ENCODE measurements around the gene ISG20.

Gene ISG20

DNA sequence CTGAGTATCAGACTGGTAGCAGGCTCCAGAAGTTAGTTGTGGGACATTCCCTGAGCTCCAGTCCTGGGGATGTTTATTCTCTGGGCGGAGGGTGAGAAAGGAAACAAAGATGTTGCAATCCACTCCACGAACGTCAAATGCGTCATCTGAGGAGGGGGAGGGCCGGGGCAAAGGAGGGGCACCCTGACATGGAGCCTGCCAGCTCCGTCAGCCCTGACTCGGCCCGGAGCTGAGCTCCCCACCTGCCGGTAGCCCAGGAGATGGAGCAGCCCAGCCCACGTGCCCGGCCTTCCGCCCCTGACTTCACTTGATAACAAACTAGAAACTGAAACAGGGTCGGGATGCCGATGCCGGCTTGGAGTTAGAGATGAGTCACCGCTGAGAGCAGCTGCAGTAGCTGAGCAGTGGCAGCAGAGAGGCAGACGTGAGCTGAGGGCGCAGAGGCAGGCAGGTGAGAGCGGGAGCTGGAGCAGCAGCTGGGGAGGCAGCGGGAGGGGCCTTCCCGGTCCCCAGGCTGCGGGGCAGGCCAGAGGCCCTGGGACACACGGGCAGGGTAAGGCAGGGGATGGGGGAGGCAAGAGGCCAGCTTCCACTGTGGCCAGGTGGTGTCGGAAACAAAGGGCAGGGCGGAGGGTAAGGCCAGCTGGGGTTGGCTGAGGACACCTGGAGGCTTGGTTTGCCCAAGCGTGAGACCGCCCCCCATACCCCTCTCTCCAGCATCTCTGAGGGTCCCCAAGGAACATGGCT is at the start of gene ISG20:
ISG20 (plus strand) TSS at position 391 of the 747 bp plus-strand sequence; CDS start at position 742, 351 bp downstream.
- ATAC-seq (peak; percentile 89), DNase-seq (peak; percentile 93)

DNA sequence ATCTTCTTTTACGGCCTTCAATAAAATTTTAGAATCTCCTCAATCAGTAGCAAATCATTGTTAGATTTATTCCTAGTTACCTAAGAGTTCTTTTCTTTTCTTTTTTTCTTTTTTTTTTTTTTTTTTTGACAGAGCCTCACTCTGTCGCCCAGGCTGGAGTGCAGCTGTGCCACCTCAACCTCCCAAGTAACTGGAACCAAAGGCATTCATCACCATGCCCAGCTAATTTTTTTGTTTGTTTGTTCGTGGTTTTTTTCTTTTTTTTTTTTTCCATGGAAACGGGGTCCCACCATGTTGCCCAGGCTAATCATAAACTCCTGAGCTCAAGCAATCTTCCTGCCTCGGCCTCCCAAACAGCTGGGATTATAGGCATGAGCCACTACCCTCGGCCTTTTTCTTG is 48.1 kb upstream of the ISG20 start:
- DNase-seq (no peak), ATAC-seq (no peak)

DNA sequence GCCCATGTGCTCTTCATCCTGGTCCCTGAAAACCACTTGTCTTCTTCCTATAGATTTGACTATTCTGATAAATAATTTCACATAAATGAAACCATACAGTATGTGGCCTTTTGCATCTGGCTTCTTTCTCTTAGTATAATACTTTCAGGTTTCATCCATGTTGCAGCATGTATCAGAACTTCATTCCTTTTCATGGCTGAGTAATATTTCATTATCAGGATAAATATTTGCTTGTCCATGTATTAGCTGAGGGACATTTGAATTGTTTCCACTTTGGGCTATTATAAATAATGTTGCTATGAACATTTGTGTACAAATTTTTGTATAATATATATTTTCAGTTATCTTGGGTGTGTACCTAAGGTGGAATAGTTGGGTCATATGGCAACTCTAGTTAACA is 47.4 kb upstream of the ISG20 start:
- ATAC-seq (no peak), DNase-seq (no peak)

DNA sequence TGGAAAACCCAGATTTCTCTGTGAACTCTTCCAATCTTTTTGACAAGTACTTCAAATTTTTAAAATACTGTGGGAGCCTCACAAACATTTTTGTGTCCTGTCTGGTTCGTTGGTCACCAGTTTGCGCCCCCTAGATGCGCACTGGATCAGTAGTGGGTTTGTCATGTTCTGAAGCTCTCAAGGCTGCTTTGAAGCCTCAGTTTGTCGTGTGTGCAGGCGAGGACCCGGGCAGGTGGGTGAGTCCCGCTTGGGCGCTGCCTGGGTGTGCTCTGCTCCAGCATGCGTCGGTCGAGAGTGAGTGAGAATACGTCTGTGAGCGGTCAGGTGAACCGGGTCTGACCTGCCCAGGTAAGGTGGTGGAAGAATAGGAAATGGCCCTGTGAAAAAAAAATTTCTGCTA is 34.9 kb upstream of the ISG20 start:
- no peak for DNase-seq
- no peak for ATAC-seq

DNA sequence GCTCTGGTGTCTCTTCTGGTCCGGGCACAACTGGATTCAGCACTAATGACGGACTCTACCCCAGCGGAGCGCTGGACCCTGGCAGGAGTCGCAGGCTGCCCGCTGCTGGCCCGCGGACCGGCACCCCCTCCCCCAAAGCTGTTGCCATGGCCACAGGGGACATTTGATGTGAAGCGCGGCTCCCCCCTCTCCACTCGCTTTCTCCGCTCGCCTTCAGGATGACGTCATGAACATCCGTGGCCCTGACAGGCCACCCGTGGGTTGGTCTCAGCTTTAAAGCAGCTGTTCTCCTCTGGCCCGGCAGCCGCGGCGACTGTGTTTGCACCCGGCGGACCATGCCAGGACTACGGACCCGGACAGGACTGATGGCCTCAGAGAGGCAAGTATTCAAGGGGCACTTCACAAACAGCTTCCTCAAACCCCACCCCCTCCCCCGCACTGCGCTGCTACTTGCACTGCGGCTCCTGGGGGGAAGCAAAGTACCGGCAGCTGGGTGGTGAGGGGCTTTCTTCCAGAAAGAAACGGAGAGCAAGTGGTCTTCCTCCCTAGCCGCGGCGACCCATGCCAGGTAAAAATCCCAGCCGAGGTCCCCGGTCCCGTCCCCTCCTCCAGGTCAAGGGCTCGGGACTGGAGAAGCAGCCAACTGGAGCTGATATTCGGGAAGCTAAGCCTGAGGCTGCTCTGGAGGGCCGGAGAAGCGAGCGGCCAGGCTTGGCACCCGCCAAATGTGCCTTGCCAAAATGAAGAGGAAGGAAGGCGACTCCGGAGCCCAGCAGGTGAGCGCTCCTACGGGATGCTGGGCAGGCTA is 34.2 kb upstream of the ISG20 start:
- DNase-seq (no peak), ATAC-seq (no peak)

DNA sequence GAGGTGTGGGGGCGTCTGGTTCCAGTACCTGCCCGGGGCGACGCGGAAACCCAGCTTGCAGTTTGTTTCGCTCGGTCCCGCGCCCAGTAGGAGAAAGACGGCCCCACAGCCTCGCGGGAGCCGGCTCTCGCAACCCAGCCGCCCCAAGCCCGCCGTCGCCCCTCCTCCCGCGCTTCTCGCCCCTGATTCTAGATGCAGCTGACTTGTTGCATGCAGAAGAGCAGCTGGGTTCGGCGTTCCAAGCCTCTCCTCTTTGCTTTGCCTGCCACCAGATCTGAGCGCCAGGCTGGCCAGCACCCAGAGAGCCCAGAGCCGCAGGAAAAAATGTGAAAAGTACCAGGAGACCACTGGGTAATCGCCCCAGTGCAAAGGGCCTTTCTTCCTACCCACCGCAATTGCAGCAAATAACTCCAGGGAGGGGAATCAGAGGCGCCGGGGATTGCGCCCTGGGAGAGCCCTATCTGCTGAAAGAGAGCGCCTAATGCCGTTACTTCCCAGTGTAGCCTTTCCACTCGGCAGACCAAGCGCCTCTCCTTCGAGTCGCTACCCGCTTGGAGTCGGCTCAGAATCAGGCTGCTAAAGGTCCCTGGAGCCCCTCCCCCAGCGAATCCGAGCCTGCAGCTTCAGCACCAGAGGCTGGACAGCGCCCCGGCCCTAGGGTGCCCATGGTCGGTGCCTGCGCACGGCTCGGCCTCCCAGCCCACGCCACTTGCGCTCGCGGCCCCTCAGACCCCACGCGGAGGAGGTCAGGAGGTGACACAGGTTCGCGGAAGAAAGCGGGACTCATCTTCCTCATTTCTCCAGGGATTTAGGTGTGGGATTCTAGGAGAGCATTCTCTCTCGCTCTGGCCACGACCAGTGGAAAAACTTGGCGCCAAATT is 33.4 kb upstream of the ISG20 start:
- ATAC-seq (peak; percentile 59), DNase-seq (peak; percentile 65)

DNA sequence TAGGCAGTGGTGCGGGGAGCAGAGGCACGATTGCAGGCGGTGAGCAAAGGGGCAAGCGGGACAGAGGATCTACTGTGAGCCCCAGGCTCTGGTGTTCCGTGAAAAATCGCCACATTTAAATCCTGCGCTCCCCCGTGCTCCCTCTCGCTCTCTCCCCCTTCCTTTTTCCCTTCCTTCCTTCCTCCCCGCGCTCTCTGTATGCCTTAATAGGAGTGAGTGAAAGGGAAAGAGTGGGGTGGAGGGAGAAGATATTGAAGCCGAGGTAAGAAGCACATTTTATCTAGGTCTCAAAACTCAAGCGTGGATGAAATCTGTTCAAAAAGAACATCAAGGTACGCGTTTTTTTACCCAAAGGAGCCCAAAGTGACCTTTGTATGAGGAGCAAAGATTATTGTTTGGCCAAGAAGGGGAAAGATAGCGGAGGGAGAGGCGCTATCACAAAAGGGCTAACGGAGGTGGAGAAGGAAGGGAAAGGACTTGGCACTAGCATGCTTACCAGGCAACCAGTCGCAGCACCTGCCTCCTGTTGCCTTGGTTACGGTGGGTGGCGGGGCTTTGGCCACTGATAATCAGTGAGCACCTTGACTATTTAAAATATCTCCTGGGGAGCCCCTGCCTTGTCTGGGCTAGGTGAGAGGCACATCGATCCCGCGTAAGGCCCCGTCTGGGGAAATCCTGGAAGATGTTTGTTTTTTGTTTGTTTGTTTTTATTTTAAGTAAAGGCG is 32.6 kb upstream of the ISG20 start:
- ATAC-seq (no peak), DNase-seq (no peak)

DNA sequence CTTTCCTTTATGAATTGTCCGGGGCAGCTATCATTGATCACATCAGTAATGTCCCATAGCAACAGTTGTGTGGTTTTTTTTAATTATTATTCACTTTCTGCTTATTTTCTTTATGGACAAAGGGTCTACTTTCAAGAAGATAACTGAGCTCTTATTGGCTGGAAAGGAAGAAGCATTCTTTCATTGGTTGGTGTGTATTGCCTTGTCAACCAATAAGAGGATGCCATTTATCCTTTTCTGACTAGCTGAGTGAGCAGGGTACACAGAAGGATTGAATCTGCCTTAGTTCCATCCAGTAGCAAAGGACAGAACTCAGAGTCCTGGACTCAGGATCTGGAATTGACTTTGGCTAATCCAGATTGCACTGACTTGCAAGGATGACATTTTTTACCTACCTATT is 30.9 kb upstream of the ISG20 start:
- ATAC-seq (no peak), DNase-seq (no peak)

DNA sequence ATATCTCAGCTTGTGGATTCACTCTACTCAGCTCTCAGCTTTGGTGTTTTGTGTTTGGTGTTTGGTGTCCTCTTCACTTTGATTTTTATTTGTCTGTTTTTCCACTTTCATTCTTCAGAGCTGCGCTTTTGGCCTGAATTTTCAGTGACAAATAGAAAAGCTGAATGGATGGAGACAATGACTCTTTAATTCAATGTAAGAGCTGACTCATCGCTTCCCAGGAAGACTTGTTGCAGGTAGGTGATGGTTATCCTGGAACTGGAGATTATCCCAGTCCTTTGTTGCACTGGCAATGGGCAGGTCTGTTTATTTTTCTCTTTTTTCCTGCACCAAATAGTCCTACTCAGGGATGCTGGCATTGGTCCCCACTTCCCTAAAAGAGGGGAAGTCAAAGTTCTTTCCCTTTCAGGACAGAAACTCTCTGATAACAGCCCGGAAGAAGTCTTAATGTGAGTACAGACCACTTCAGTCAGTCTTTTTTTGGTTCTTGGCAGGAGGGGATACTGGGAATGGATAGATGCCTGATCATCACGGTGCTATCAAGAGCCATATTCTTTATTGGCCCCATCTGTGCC is 30.1 kb upstream of the ISG20 start:
- no peak for ATAC-seq
- no peak for DNase-seq

DNA sequence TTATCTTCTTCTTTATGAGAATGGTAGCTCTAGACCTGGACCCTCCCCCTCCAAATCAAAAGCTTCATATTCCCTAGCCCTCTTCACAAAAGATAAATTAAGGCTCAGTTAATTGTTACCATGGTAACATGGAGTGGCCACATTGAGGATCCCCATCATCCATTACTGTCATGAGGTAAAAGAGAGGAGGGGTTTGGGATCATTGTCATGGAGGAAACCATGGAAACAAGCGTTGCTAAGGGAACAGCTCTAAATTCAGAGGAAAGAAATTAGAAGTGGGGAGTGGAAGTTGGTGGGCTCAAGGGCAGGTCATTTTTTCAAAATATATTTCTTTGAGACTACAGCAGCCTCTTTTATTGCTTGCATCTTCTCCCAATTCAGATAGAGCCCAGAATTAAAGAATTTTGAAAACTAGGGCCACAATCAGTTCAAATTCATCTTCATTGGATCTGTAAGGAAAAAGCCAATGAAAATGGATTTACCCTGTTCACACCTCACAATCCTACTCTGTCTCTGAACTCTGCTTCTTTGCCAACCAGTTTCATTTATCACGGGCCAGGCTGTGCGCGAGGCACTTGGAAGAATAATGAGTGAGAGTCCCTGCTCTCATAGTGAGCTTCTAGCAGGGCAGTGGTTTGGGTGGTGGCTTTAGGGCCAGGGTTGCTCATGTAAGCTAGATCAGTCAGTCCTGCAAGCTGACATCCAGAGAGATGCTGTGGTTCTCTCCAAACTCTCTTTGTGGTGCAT is 29.3 kb upstream of the ISG20 start:
- ATAC-seq (no peak), DNase-seq (no peak)

DNA sequence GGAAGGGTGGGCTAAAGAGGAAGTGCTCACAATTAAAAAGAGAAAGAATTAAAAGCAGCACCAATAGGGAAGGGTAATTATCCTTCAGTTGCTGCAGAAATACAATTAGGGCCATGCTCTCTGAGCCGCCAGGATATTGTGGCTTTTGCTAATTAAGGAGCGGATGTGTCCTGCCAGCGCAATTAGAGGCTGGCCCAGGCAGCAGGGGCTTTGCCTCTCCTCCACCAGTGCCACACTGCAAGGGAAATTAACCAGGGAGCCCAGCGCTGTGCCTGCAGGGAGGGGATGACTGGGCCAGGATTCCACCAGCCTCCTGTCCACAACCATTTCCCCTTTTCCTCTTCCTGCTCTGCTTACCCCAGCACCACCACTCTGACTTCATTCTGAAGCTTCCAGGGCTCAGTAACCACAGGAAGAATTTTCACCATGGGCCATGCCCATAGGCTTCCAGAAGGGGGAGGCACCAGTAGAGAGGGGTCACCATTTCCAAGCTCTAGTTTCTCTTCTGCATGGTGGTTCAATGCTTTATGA is 28.1 kb upstream of the ISG20 start:
- DNase-seq: no peak
- peak; percentile 4 for ATAC-seq

DNA sequence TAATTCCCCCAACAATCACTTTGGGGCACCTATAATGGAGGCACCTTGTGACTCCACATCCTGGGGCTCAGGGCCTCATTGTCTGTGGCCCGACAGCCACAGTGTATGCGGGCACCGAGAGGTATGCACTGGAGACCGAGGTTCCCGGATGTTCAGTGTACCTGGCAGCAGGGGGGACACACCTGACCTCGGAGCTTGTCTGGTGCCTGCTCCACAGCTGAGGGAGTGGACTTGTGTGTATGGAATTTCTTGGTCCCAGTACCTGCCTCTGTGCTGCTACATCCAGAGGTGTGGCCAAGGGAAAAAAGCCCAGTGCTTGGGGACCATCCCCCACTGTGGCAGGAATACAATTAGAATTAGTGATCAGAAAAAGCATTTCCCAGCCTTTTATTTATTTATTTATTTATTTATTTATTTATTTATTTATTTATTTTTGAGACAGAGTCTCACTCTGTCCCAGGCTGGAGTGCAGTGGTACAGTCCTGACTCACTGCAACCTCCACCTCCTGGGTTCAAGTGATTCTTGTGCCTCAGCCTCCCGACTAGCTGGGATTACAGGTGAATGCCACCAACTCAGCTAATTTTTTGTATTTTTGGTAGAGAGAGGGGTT is 26.5 kb upstream of the ISG20 start:
- ATAC-seq: no peak

DNA sequence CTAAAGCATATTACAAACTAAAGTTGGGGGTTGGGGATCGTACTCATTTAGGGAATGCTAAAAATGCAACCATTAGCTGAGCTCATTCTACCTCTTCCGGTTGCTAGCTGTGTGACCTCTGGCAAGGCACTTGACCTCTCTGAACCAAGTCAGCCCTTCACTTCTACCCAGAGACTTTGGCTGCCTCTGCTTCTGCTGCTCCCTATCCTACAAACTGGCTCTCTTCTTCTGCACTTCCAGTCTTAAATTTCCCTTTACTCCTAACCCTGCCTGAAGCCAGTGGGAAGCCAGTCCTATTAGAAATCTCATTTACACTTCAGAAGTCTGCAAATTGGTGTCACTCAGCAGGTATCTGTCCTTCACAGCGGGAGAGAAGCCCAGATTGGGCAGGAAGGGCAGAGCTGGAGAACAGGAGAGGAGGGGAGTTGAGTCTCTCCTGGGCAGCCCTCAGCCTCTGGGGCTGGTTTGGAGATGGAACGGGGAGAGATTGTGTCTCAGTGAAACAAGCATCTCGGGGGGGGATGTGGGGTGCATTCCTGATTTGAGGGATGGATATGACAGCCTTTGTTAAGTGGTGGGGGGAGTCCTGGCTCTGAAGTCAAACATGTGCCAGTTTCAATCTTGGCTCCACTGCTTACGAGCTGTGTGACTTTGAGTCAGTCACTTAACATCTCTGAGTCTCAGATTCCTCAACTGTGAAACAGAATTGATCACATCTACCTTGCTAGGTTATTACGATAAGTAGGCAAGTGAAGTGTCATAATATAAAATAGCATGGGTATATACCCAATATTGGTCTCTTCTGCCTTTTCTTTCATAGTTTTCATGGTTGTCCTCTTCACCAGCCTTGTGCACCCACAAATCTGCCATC is 25.5 kb upstream of the ISG20 start:
- DNase-seq (no peak), ATAC-seq (no peak)

More for the DNA sequence above, 26.5 kb upstream of the ISG20 start:
- DNase-seq: no peak

DNA sequence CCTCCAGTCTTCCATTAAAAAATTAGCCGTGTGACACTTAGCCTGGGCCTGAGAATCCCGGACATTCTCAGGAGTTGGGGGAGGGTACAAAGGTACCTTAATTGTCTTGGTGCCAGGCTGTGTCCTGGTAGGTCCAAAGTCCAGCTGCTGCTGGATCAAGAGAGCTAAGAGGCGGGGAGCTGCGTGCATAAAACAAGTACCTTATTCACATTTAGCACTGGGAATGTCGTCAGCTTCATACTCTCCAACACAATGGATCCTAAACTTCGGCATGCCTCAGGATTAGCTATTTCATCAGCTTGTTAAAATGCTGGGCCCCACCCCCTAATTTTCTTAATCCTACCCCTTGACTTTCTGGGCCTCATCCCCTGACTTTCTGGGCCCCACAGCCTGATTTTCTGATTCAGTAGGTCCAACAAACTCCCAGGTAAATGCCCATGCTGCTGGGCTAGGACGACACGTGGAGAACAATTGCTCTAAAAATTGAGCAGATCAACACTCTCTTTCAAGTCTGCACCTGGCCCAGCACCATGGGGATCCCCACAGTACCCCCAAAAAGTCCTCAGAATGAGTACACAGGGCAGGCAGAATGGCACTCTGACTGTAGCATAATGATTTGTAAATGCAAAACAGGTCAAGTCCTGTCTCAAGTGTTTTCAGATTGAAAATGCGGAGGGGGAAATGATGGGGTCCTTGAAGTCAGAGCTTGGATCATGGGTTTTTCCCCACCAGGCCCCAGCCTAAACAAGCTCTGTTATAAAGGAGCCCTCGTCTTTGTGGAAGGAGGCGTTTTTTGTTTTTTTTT is 23.3 kb upstream of the ISG20 start:
- DNase-seq: no peak
- ATAC-seq: no peak

DNA sequence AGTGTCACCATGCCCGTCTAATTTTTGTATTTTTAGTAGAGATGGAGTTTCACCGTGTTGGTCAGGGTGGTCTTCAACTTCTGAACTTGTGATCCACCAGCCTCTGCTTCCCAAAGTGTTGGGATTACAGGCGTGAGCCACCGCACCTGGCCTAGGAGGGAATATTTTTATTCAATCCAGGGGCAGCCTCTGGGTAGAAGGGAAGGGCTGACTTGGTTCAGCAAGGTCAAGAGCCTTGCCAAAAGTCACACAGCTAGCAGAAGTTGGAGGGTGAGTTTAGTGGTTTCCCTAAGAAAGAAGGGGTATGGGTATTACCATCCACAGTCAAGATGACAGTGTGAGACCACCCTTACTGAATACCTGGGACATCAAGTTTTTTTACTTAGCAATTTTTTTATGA is 22.6 kb upstream of the ISG20 start:
- ATAC-seq (no peak), DNase-seq (no peak)

DNA sequence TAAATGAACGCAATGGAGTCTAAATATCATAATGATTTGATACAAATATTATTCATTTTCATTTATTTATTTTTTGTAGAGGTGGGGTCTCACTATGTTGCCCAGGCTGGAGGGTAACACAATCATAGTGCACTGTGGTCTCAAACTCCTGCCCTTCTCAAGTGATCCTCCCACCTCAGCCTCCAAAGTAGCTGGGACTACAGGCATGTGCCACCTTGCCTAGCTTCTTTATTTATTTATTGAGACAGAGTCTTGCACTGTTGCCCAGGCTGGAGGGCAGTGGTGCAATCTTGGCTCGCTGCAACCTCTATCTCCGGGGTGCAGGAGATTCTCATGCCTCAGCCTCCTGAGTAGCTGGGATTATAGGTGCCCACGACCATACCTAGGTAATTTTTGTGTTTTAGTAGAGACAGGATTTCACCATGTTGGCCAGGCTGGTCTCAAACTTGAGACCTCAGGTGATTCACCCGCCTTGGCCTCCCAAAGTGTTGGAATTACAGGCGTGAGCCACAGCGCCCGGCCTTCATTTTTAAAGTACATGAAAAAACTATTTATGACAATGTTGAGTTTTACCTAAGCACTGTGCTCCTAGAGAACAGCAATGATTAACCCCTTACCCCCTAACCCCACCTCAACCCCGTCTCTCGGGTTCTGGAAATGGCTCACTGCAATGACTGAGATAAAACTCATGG is 21.6 kb upstream of the ISG20 start:
- DNase-seq (no peak), ATAC-seq (no peak)

DNA sequence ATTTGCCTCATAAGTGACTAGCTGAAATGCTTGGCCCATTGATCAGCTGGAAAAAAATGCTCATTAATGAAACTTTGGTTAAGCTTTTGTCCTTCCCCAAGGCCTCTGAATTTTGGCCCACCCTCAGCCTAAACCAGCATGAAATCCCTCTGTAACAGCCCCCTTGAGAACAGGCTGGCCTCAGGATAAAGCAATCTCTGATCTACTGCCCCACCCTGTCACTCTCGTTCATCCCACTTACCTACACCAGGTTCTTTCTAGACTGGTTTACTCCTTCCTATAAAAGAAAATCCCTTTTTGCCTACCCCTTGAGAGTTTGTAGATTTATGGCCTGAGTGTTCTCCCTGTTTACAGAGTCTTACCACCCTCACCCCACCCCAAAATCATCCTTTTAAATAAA is 21.0 kb upstream of the ISG20 start:
- DNase-seq: no peak
- ATAC-seq: no peak

DNA sequence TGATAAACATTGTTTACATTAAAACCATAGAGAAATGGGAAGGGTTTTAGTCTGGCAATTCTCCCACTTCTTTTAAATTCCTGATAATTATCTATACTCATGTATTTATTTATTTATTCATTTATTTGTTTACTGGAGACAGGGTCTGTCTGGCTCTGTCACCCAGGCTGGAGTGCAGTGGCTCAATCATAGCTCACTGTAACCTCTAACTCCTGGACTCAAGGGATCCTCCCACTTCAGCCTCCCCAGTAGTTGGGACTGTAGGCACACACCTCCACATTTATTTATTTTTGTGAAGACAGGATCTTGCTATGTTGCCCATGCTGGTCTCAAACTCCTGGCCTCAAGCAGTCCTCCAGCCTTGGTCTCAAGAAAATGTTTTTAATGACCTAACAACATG is 20.1 kb upstream of the ISG20 start:
- DNase-seq (no peak), ATAC-seq (no peak)
